Liver (tissue), 9 donors: ENCODE results near the gene UGT1A7. TPM values are rescaled to one million over a fixed set of nuclear protein-coding genes. Genes with fewer than 3 reads are reported as not detected.

Experiments
- DNase-seq: peaks from one replicate; pipeline ENCODE4 v3.0.0-alpha.2; 2017; ENCODE audit warnings: low spot score
- H3K27ac ChIP-seq, 2 donors: one replicate each; pipeline ENCODE4 v1.7.0; 2013; ENCODE audit warnings: inconsistent platforms in 2 of 2, low read length in 2 of 2, control low read depth in 1 of 2, low read depth in 1 of 2, mild to moderate bottlenecking in 1 of 2
- H3K27me3 ChIP-seq, 4 donors: one replicate each; pipeline versions ENCODE4 v1.6.1 to v1.7.0; 2013; ENCODE audit warnings: low read length in 3 of 4, inconsistent platforms in 1 of 4, mild to moderate bottlenecking in 1 of 4, moderate library complexity in 1 of 4; ENCODE audit not compliant: control insufficient read depth in 4 of 4, insufficient read depth in 4 of 4
- H3K36me3 ChIP-seq, 4 donors: one replicate each; pipeline versions ENCODE4 v1.6.1 to v1.7.0; 2013; ENCODE audit warnings: low read length in 3 of 4, mild to moderate bottlenecking in 3 of 4, low read depth in 1 of 4, moderate library complexity in 1 of 4; ENCODE audit not compliant: control insufficient read depth in 4 of 4, insufficient read depth in 3 of 4
- H3K4me1 ChIP-seq, 4 donors: one replicate each; pipeline versions ENCODE4 v1.6.1 to v1.7.0; 2013; ENCODE audit warnings: low read length in 3 of 4, mild to moderate bottlenecking in 3 of 4, moderate library complexity in 1 of 4; ENCODE audit not compliant: control insufficient read depth in 4 of 4, insufficient read depth in 4 of 4
- H3K4me3 ChIP-seq, 3 donors: one replicate each; pipeline versions ENCODE4 v1.6.1 to v1.7.0; 2013; ENCODE audit warnings: low read length in 3 of 3, control low read depth in 1 of 3, low read depth in 1 of 3, mild to moderate bottlenecking in 1 of 3
- H3K9ac ChIP-seq, 2 donors: one replicate each; pipeline ENCODE4 v1.7.0; 2013; ENCODE audit warnings: low read length in 2 of 2, mild to moderate bottlenecking in 2 of 2, moderate library complexity in 2 of 2, control low read depth in 1 of 2, low read depth in 1 of 2
- H3K9me3 ChIP-seq, 4 donors: one replicate each; pipeline versions ENCODE4 v1.6.1 to v1.7.0; 2013; ENCODE audit warnings: low read length in 3 of 4; ENCODE audit not compliant: control insufficient read depth in 4 of 4
- EGR1 ChIP-seq, 2 donors: IDR thresholded peaks; 2 replicates each; pipeline ENCODE4 v1.6.1; 2016 to 2018; ENCODE audit warnings: antibody characterized with exemption in 2 of 2, low read depth in 2 of 2
- FOXA1 ChIP-seq: IDR thresholded peaks from 2 replicates; pipeline ENCODE4 v1.6.1; 2016; ENCODE audit warnings: antibody characterized with exemption
- FOXA2 ChIP-seq: IDR thresholded peaks from 2 replicates; pipeline ENCODE4 v1.6.1; 2016; ENCODE audit warnings: antibody characterized with exemption
- GABPA ChIP-seq, 2 donors: IDR thresholded peaks in 1 of 2; conservative IDR thresholded peaks in 1 of 2; 2 replicates each; pipeline ENCODE4 v1.6.1; 2016; ENCODE audit warnings: antibody characterized with exemption in 2 of 2, mild to moderate bottlenecking in 1 of 2, moderate library complexity in 1 of 2
- HNF4A ChIP-seq, 2 donors: conservative IDR thresholded peaks; 2 replicates each; pipeline ENCODE4 v1.6.1; 2016; ENCODE audit warnings: antibody characterized with exemption in 2 of 2, mild to moderate bottlenecking in 2 of 2
- HNF4G ChIP-seq: IDR thresholded peaks from 2 replicates; pipeline ENCODE4 v1.6.1; 2016; ENCODE audit warnings: antibody characterized with exemption
- JUND ChIP-seq, 2 donors: IDR thresholded peaks; 2 replicates each; pipeline ENCODE4 v1.6.1; 2016; ENCODE audit warnings: antibody characterized with exemption in 2 of 2
- RXRA ChIP-seq, 2 donors: IDR thresholded peaks; 2 replicates each; pipeline ENCODE4 v1.6.1; 2017 to 2018; ENCODE audit warnings: antibody characterized with exemption in 2 of 2, mild to moderate bottlenecking in 1 of 2
- SP1 ChIP-seq: IDR thresholded peaks from 2 replicates; pipeline ENCODE4 v1.6.1; 2018; ENCODE audit warnings: antibody characterized with exemption, mild to moderate bottlenecking
- TAF1 ChIP-seq: conservative IDR thresholded peaks from 2 replicates; pipeline ENCODE4 v1.6.1; 2016; ENCODE audit warnings: antibody characterized with exemption, mild to moderate bottlenecking
- YY1 ChIP-seq: IDR thresholded peaks from 2 replicates; pipeline ENCODE4 v1.6.1; 2016; ENCODE audit warnings: antibody characterized with exemption, mild to moderate bottlenecking
- WGBS: extraction: QIAGEN DNeasy Blood & Tissue Kit; methylation state at CpG from one replicate; pipeline ENCODE4 v1.1.7; 2013; 5-methylcytosine and 5-hydroxymethylcytosine counted together
- polyA plus RNA-seq, 2 donors: library from polyadenylated mRNA; stranded (reverse) in 1 of 2; unstranded in 1 of 2; fragments of 200-250 nt in 1 of 2; fragments of >200 nt in 1 of 2; fragmentation: Nextera tagmentation in 1 of 2; extraction: Ambion mirVana in 1 of 2; gene quantifications; one replicate each; pipeline versions ENCODE4 v1.2.1 to v1.2.3, GENCODE V29; 2013 to 2015
- total RNA-seq, 2 donors: library from RNA; depleted of rRNA; stranded (reverse); fragments of >200 nt; gene quantifications; one replicate each; pipeline ENCODE4 v1.2.3, GENCODE V29; 2014
- TF ChIP-seq, protein P1 (sequence below): IDR thresholded peaks from 2 replicates; pipeline ENCODE4 v1.6.1; 2016; ENCODE audit warnings: antibody characterized with exemption
- TF ChIP-seq, protein P2 (sequence below): fragments of 150-350 bp; IDR thresholded peaks from 2 replicates; pipeline ENCODE4 v1.5.1; 2017; ENCODE audit warnings: improper control_type of control experiment, low read depth, low read length; ENCODE audit not compliant: missing input control
- TF ChIP-seq, protein P3 (sequence below): IDR thresholded peaks from 2 replicates; pipeline ENCODE4 v1.6.1; 2016; ENCODE audit warnings: antibody characterized with exemption
- donor health status: healthy.
- donor health status: healthy.
- donor health status: healthy.
- donor health status: healthy.
- donor health status: healthy.

The UGT1A7 gene
- total and polyA plus RNA-seq, 4 donors: 0.02 to 2.2 (median 0.38) TPM; not detected in 1

DNA sequence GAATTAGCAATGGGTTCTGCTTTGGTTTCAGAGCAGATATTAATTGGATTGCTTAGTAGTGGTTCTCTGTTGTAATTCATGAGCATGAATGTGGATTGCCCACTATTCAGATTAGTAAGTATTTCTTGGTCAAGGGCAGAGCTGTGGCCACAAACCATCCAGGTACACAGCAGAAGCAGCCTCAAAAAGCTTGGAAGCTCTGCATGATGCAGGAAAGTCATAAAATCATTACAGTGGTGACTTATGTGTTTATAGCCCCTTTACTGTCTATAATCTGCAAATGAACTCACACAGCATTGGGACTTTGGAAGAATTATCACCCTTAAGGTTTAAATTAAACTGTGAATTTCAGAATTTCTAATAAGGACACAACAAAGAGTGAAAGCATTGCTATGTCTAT is 76.4 kb downstream of the UGT1A7 start:
- H3K27ac ChIP-seq: no peak overlapping the region
- no peak for TF ChIP-seq YY1
- no peak for DNase-seq

DNA sequence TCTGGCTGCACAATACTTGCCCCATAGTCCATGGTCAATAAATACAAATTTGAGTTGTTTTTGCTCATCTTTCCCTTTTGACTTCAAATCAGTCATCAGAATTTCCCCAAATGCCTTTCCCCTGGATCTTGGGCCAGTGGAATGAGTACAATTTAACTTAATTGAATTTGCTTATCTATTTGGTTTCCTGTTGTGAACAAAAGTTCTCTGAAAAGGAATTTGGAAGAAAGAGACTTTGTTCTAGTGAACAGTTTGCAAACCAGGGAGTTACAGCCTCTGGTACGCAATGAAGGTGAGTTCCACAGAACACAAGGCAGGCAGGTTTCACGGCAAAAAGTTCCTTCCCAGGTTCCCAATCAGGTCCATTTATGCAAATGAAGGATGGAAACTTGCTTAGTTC is 77.1 kb downstream of the UGT1A7 start:
- H3K4me1 ChIP-seq: peaks cover 10 to 60% (median 31%) of the 10 kb centered on the region in 4 donors
- peak overlapping the region; percentile 15 to 85 for H3K27ac ChIP-seq
- TF ChIP-seq TAF1 (no peak), GABPA (IDR thresholded peaks at IDR 0.05 in 1 of 2, conservative IDR thresholded peaks at IDR 0.05 in 1 of 2) (no peak), HNF4A (conservative IDR thresholded peaks at IDR 0.05) (no peak), HNF4G (no peak), SP1 (no peak), FOXA2 (no peak), JUND (IDR thresholded peaks at IDR 0.05) (no peak), FOXA1 (no peak), YY1 (no peak)
- TF ChIP-seq, protein P1, sequence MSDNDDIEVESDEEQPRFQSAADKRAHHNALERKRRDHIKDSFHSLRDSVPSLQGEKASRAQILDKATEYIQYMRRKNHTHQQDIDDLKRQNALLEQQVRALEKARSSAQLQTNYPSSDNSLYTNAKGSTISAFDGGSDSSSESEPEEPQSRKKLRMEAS: no peak
- TF ChIP-seq, protein P2, sequence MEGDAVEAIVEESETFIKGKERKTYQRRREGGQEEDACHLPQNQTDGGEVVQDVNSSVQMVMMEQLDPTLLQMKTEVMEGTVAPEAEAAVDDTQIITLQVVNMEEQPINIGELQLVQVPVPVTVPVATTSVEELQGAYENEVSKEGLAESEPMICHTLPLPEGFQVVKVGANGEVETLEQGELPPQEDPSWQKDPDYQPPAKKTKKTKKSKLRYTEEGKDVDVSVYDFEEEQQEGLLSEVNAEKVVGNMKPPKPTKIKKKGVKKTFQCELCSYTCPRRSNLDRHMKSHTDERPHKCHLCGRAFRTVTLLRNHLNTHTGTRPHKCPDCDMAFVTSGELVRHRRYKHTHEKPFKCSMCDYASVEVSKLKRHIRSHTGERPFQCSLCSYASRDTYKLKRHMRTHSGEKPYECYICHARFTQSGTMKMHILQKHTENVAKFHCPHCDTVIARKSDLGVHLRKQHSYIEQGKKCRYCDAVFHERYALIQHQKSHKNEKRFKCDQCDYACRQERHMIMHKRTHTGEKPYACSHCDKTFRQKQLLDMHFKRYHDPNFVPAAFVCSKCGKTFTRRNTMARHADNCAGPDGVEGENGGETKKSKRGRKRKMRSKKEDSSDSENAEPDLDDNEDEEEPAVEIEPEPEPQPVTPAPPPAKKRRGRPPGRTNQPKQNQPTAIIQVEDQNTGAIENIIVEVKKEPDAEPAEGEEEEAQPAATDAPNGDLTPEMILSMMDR: no peak
- TF ChIP-seq, protein P3, sequence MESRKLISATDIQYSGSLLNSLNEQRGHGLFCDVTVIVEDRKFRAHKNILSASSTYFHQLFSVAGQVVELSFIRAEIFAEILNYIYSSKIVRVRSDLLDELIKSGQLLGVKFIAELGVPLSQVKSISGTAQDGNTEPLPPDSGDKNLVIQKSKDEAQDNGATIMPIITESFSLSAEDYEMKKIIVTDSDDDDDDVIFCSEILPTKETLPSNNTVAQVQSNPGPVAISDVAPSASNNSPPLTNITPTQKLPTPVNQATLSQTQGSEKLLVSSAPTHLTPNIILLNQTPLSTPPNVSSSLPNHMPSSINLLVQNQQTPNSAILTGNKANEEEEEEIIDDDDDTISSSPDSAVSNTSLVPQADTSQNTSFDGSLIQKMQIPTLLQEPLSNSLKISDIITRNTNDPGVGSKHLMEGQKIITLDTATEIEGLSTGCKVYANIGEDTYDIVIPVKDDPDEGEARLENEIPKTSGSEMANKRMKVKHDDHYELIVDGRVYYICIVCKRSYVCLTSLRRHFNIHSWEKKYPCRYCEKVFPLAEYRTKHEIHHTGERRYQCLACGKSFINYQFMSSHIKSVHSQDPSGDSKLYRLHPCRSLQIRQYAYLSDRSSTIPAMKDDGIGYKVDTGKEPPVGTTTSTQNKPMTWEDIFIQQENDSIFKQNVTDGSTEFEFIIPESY: no peak
- no peak for DNase-seq
- WGBS: 74% methylated on average over 2 of the region's 2 CpGs
- no peak overlapping the region for H3K9ac ChIP-seq
- H3K4me3 ChIP-seq: no peak overlapping the region
- H3K36me3 ChIP-seq: no peaks in the 10 kb centered on the region
- no peaks in the 10 kb centered on the region for H3K9me3 ChIP-seq
- no peaks in the 10 kb centered on the region for H3K27me3 ChIP-seq

More for the DNA sequence above, 76.4 kb downstream of the UGT1A7 start:
- Histone ChIP-seq H3K9me3 (no peaks in the 10 kb centered on the region), H3K4me1 (peaks cover 10 to 61% (median 31%) of the 10 kb centered on the region in 4 donors), H3K27me3 (no peaks in the 10 kb centered on the region), H3K9ac (no peak overlapping the region), H3K36me3 (no peaks in the 10 kb centered on the region), H3K4me3 (no peak overlapping the region)

DNA sequence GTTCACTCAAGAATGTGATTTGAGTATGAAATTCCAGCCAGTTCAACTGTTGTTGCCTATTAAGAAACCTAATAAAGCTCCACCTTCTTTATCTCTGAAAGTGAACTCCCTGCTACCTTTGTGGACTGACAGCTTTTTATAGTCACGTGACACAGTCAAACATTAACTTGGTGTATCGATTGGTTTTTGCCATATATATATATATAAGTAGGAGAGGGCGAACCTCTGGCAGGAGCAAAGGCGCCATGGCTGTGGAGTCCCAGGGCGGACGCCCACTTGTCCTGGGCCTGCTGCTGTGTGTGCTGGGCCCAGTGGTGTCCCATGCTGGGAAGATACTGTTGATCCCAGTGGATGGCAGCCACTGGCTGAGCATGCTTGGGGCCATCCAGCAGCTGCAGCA is 78.3 kb downstream of the UGT1A7 start, which contains the start of gene UGT1A1:
Gene UGT1A1, plus strand, starts transcription at position 228 of the 400 bp plus-strand sequence. Its CDS starts 18 bp downstream, at position 246.
- no peaks in the 10 kb centered on the region for H3K9me3 ChIP-seq
- DNase-seq: no peak
- 54% methylated on average over 6 of the region's 6 CpGs for WGBS
- H3K27ac ChIP-seq: peak within 1 kb of the TSS; percentile 85 to 94
- peak within 1 kb of the TSS; percentile 34 to 99 for H3K9ac ChIP-seq
- H3K4me1 ChIP-seq: peaks cover 6 to 65% (median 32%) of the 10 kb centered on the region in 4 donors
- H3K4me3 ChIP-seq: peak within 1 kb of the TSS; percentile 46 to 86 (median 46)
- H3K36me3 ChIP-seq: no peaks in the 10 kb centered on the region
- no peaks in the 10 kb centered on the region for H3K27me3 ChIP-seq
- TF ChIP-seq YY1: peak; percentile 67
- peak; percentile 33 to 45 for TF ChIP-seq JUND (IDR thresholded peaks at IDR 0.05)
- peak; percentile 48 for TF ChIP-seq FOXA1
- TF ChIP-seq FOXA2: peak; percentile 44
- peak in 1 of 2 donors; percentile 30 for TF ChIP-seq EGR1 (IDR thresholded peaks at IDR 0.05; ENCODE audit: low read depth in 2 of 2)
- peak; percentile 91 for TF ChIP-seq TAF1
- peak; percentile 79 to 81 for TF ChIP-seq RXRA (IDR thresholded peaks at IDR 0.05)
- TF ChIP-seq, protein P3: peak; percentile 44
- TF ChIP-seq, protein P2: no peak
- TF ChIP-seq GABPA (IDR thresholded peaks at IDR 0.05 in 1 of 2, conservative IDR thresholded peaks at IDR 0.05 in 1 of 2): no peak
